GM19193 (cell line): ENCODE measurements around the gene GADD45B.

Experiments
- POLR2A ChIP-seq: IDR thresholded peaks from 4 replicates; pipeline ENCODE4 v1.6.1; 2011; ENCODE audit not compliant: insufficient read depth, insufficient read length; ENCODE audit errors: extremely low read depth

GADD45B gene

DNA sequence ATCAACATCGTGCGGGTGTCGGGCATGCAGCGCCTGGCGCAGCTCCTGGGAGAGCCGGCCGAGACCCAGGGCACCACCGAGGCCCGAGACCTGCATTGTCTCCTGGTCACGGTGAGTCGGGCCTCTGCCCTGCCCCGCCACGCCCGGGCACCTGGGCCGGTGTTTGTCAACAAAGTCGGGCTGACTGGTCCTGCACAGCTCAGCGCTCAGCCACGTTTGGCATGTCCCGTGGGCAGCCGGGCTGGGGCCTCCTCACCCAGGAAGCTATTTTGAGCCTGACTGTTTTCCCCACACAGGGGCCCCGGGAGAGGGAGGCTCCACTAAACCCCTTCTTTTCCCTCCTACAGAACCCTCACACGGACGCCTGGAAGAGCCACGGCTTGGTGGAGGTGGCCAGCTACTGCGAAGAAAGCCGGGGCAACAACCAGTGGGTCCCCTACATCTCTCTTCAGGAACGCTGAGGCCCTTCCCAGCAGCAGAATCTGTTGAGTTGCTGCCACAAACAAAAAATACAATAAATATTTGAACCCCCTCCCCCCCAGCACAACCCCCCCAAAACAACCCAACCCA lies 1.3 kb downstream of the GADD45B start:
- TF ChIP-seq POLR2A, result no peak

DNA sequence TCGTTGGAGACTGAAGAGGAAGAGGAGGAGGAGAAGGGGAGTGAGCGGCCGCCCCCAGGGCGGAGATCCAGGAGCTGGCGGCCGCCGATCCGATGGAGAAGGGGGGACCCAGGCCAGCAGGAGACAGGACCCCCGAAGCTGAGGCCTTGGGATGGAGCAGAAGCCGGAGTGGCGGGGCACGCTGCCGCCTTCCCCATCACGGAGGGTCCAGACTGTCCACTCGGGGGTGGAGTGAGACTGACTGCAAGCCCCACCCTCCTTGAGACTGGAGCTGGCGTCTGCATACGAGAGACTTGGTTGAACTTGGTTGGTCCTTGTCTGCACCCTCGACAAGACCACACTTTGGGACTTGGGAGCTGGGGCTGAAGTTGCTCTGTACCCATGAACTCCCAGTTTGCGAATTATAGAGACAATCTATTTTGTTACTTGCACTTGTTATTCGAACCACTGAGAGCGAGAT lies 1.8 kb downstream of the GADD45B start:
- TF ChIP-seq POLR2A, result peak; percentile 5

DNA sequence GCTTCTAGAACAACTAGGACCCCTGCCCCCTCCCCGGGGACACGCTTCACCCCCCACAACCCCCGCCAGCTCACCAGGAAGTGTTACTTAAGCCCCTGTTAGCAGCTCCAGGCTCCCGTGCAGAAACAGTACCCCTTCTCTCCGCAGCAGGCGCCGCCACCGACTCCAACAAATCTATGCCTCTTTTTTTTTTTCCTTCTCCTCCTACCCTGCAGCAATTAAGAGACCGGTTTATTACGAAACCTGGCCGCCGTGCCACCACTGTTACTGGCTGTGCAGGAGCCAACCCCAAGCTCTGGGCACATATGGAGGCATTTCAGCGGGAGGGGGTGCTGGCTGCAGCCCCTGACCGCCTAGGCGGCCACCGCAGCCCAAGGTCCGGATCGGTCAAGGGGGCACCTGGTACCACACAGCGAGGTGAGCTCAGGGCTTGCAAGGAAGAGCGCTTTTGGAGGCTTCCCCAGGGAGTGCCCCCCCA lies 2.4 kb downstream of the GADD45B start:
- peak; percentile 60 for TF ChIP-seq POLR2A

DNA sequence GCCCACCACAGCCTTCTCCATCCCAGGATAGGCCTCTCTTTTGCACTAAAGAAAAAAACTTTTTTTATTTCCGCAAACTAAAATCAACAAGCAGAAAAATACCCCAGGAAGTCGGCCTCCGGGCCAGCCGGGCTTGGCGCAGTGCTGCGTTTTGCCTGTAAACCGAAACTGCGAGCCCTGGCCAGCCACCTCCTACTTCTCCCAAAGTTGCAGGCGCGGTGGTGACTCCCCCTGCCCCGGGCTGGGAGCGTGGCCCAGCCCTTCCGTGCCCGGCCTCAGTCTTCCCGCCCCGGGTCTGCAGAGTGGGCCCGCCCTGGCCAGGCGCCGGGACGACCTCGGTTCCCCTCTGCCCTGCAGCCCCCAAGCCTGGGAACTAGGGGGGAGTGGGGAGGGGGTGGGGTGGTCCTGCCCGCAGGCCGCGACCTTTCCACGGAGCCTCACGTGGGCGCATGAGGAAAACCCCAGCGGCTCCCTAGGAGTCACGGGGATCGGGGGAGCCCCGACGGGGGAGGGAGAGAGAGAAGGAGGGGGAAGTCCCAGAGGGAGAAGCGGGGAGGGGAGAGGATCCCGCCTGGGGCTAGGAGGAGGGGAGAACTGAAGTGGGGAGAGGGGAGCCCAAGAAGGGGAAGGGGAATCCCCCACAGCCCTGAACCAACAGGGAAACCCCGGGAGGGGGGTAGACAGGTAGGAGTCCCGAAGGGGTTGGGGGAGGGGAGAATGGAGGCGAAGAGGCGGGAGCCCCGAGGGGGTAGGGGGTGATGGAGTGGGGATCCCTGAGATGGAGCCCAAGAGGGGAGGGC lies 3.0 kb downstream of the GADD45B start:
- TF ChIP-seq POLR2A, result peak; percentile 38

DNA sequence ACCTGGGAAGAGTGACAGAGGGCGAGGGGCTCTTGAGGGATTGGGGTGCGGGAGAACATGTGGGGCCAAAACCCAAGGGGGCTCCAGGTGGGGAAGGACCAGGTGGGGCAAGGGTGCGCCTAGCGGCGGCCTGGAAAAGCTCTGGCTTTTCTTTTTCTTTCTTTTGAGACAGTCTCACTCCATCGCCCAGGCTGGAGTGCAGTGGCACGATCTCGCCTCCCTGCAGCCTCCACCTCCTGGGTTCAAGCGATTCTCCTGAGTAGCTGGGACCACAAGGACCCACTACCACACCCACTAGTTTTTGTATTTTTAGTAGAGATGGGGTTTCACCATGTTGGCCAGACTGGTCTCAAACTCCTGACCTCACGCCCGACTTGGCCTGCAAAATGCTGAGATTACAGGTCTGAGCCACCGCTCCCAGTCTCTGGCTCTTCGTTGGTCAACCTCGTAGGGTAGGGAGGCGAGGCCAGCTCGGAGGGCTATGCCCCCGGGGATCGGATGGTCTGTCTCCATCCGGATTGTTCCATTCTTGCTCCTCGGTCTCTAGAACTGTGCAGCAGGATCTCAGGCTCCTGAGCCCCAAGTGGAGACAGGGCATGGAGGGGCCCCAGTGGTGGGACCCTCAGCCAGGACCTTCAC lies 3.7 kb downstream of the GADD45B start:
- TF ChIP-seq POLR2A, result no peak

DNA sequence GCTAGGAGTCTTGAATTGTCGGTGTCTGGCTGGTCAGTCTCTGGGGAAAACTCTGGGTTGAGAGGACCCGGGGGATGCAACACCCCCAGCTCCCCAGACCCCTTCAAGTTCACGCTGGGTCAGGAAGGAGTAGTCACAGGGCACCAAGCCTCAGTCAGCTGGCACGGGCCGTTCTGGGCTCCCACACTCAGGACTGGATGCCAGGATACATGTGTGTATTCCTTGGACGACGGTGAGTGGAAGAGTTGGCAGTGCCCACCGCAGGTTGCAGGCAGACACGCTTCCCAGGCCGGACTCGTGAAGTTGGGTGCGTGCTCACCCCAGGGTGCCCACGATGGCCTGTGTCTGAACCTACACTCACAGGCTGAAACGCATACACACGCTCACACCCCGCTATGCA lies 5.5 kb downstream of the GADD45B start:
- no peak for TF ChIP-seq POLR2A

DNA sequence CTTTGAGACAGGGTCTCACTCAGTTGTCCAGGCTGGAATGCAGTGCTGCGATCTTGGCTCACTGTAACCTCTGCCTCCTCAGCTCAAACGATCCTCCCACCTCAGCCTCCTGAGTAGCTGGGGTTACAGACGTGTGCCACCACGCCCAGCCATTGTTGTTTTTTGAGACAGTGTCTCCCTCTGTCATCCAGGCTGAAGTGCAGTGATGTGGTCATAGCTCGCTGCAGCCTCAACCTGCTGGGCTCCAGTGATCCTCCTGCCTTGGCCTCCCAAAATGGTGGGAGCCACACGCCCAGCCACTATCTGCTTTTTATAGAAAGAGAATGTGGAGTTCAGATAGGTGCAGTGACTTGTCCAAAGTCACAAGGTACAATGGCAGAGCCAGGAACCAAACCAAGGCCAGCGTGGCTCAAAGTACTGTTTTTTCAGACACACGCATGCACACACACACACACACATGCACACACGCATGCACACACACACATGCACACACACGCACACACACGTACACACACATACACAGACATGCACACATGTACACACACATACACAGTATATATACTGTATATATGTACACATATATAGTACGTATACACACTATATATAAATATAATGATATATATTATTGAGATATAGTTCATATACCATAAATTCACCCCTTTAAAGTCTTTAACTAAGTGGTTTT lies 6.6 kb downstream of the GADD45B start:
- no peak for TF ChIP-seq POLR2A

DNA sequence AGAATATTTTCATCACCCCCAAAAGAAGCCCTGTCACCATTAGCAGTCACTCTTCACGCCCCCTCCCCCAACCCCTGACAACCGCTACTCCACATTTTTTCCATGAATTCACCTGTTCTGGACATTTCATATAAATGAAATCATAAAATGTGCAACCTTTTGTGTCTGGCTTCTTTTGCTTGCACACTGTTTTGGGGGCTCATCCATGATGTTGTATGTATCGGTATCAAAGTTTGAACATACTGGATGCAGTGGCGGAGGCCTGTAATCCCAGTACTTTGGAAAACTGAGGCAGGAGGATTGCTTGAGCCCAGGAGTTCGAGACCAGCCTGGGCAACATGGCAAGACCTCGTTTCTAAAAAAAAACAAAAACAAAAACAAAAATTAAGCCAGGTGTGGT lies 7.2 kb downstream of the GADD45B start:
- TF ChIP-seq POLR2A, result no peak

DNA sequence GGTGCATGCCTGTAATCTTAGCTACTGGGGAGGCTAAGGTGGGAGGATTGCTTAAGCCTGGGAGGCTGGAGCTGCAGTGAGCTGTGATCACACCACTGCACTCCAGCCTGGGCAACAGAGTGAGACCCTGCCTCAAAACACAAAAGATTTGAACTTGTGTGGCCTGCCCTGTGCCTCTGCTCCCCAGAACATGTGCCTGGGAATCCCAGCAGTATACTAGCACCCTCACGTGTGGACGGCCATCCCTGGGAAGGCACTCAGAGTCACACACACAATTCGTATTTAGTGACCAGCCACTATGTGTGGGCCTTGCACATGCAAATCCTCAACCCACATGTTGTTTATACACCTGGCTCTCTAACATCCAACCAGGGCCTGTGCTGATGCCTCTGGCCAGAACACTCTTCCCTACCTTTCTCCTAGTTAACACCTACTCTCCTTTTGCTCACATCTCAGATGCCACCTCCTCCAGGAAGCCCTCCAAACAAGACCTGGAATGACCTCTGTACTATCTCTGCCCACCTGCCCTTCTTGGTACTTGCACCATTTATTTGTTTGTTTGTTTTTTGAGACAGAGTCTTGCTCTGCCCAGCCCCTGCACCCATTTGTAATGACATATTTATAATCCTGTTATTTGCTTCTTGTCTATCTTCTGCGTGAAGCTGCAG lies 7.7 kb downstream of the GADD45B start:
- TF ChIP-seq POLR2A, result no peak

DNA sequence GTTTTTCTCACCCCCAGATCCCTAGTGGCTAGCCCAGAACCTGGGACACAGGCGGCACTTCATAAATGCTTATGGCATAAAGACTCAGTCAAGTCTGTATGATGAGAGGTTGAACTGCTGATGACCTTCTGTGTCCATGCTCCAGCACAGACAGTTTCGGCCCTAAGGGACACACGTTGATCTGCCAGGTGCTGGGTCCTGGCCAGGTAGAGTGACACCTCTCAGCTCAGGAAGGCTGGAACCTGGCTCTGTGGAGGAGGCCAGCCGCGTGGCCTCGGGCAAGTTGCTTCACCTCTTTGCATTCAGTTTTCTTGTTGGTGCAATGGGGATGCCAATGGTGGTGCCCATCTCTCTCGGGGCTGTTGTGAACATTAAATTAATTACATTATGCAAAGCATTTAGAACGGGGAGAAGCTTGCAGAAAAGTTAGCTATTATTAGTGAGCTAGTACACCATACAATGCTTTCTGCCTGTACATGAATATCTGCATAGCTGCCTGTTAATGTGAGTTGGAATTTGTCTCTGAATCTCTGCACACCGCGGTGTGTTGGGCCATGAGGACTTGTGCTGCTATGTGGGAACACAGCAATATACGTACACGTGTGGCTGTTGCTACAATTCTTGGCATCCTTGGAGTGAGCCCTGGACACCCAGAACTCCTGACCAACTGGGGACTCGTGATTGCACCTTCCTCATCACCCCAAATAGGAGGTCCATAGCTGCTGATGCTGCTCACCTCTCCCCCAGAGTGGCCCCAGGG lies 8.4 kb downstream of the GADD45B start:
- TF ChIP-seq POLR2A, result no peak

DNA sequence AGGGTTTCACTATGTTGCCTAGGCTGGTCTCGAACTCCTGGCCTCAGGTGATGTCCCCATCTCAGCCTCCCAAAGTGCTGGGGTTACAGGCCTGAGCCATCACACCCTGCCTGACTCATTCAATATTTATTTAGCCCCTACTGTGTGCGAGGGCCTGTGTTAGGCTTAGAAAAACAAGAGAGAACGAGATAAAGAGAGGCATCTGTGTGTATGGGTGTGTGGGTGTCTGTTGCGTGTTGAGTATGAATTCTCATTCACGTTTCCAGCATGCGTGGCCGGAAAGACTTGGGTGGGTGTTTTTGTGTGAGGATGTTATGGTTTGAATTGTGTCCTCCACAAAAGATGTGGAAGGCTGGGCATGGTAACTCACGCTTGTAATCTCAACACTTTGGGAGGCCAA lies 9.5 kb downstream of the GADD45B start:
- TF ChIP-seq POLR2A, result no peak

DNA sequence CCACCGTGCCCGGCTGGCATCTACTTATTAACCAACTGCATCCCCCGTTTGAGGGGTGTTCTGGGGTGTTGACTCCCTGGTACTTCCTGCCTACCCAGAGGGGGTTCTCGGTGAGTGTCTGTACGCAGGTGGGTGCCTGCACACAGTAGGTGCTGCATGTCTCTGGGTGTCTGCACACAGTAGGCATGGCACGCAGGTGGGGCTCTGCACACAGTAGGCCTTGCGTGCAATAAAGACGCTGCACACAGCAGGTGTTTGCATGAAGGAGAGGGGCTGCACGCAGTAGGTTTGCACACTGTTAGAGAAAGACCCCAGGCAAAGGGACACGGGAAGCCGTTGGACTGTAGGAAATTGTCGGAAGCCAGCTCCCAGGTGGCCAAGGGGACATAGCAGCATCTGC lies 11.2 kb downstream of the GADD45B start:
- TF ChIP-seq POLR2A, result no peak

DNA sequence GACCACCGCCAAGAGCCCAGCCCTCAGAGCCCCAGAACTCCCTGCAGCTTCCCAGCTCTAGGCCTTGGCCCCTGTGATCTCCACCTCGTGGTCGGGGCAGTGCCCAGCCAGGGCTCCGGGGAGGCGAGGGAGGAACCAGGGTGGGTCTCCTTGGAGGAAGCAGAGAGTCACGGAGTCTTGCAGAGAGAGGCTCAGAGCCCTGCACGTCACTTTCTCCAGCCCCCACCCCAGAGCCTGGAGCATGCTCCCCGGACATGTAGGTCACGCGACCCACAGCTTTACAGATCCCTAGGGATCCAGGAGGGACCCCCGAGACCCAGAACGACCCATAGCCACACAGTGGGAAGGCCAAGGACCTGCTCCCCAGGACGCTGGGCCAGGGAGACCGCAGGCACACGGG lies 11.9 kb downstream of the GADD45B start:
- TF ChIP-seq POLR2A, result no peak

DNA sequence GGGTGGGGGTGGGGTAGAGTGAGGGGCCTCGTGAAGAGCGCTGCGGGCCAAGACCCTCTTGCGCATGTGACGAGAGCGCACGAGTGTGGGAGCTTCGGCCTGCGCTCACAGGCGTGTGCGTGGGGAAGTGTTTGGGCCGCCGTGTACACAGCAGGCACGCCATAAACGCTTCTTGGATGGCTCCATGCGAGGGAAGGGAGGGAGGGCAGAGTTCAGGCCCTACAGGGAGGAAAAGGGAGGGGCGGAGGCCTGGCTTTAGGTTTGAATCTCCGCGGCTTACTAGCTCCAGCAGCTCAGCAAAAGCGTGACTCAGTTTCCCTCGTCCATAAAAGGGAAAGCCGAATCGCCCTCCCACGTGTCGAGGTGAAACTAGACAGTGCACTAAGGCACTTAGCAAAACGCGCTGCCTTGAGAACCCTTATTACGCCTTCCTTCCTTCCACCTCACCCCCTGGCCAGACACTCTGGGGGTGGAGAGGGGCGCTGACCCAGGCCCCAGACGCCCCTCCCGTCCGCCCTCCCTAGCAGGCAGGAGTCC lies 12.5 kb downstream of the GADD45B start:
- no peak for TF ChIP-seq POLR2A
